ENCODE data around the gene COL7A1. TPM values are rescaled to one million over a fixed set of nuclear protein-coding genes. Genes with fewer than 3 reads are reported as not detected.
A peak's percentile ranks its signal among the peaks of the same experiment; 100 is the strongest.

The COL7A1 gene
- total and polyA plus RNA-seq, 2 of the 13 experiments (the other 11 are each of a cell fraction or from before 2014, with no cell fraction given) = 2.7 to 11.7 TPM

GRCh38 chr3:48581621-48582481, 13.3 kb downstream of the COL7A1 start (continued):
- TF ChIP-seq NR2F6 (IDR thresholded peaks at IDR 0.05) (0 out of 2 replicates have a peak, but pooled peaks have one; percentile 28), NR2F6 (CRISPR knock-in tag; IDR thresholded peaks at IDR 0.05) (no peak)

GRCh38 chr3:48576647-48577046, 18.5 kb downstream of the COL7A1 start:
- ChIA-PET POLR2A (interaction anchor here (1.1 kb wide), 1 partner anchor 20 kb away, joined by 3 read pairs; the partner anchor contains the start of gene PFKFB4), CTCF (ENCODE audit: low intra/inter-chr PET ratio, low total read pairs) (no interaction called here)
- Histone ChIP-seq H3K9me3 (ENCODE audit: low read length) (no peaks in the 10 kb centered on the region), H4K20me1 (ENCODE audit: insufficient read depth, low read length) (no peaks in the 10 kb centered on the region), H2AFZ (ENCODE audit: low read length) (no peak overlapping the region), H3K4me3 (replicated peaks in 1 of 3; ENCODE audit: insufficient read depth in 1 of 3, low read depth in 2 of 3, low read length in 3 of 3) (no peak overlapping the region), H3K36me3 (replicated peaks in 1 of 2; ENCODE audit: control insufficient read depth in 1 of 2, insufficient read depth in 2 of 2, low read length in 2 of 2) (no peaks in the 10 kb centered on the region; a peak in 1 of 5 replicates), H3K4me2 (ENCODE audit: low read depth, low read length) (no peak overlapping the region), H3K4me1 (ENCODE audit: insufficient read depth, low read length) (peaks cover 37% of the 10 kb centered on the region), H3K27ac (ENCODE audit: extremely low read length, insufficient read depth, low read length) (no peak overlapping the region), H3K79me2 (ENCODE audit: insufficient read depth, low read length) (no peaks in the 10 kb centered on the region), H3K9ac (ENCODE audit: insufficient read depth, low read depth, low read length) (no peak overlapping the region), H3K27me3 (ENCODE audit: control insufficient read depth in 1 of 2, insufficient read depth in 2 of 2, low read length in 2 of 2) (no peaks in the 10 kb centered on the region)
- ATAC-seq = no peak
- intact Hi-C loops (cut with micrococcal nuclease; ENCODE audit: unreplicated experiment) = no loop called here
- no peak for TF ChIP-seq ZNF337 (CRISPR knock-in tag; IDR thresholded peaks at IDR 0.05; ENCODE audit: borderline replicate concordance, low read depth)
- no TSS peak for BruUV-seq (replicated peaks)
- WGBS (ENCODE audit: low lambda C conversion rate) = 49% methylated on average over 2 of the region's 4 CpGs
- no peak for FAIRE-seq
- DNase-seq (ENCODE audit: low spot score) = no peak
- in situ Hi-C loops (cut with HindIII; ENCODE audit: extremely low pct_ligation_motif_present, low pct_unique_long_range_greater_than_20kb) = no loop called here

- no peaks in the 10 kb centered on the region for H3K27me3 ChIP-seq (ENCODE audit: control insufficient read depth in 1 of 2, insufficient read depth in 2 of 2, low read length in 2 of 2)
- ATAC-seq (no peak), FAIRE-seq (no peak), DNase-seq (ENCODE audit: low spot score) (no peak)
- H3K36me3 ChIP-seq (replicated peaks in 1 of 2; ENCODE audit: control insufficient read depth in 1 of 2, insufficient read depth in 2 of 2, low read length in 2 of 2) = no peaks in the 10 kb centered on the region; a peak in 1 of 5 replicates
- in situ Hi-C loops (cut with HindIII; ENCODE audit: extremely low pct_ligation_motif_present, low pct_unique_long_range_greater_than_20kb) (no loop called here), intact Hi-C loops (cut with micrococcal nuclease; ENCODE audit: unreplicated experiment) (no loop called here)
- no peaks in the 10 kb centered on the region for H4K20me1 ChIP-seq (ENCODE audit: insufficient read depth, low read length)
- H3K4me3 ChIP-seq (replicated peaks in 1 of 3; ENCODE audit: insufficient read depth in 1 of 3, low read depth in 2 of 3, low read length in 3 of 3) = no peak overlapping the region
- H3K4me1 ChIP-seq (ENCODE audit: insufficient read depth, low read length) = peaks cover 42% of the 10 kb centered on the region
- WGBS (ENCODE audit: low lambda C conversion rate) = 52% methylated on average over 4 of the region's 17 CpGs
- CTCF ChIA-PET (ENCODE audit: low intra/inter-chr PET ratio, low total read pairs) = no interaction called here
- BruUV-seq (replicated peaks) = no TSS peak
- H3K79me2 ChIP-seq (ENCODE audit: insufficient read depth, low read length) = no peaks in the 10 kb centered on the region
- H2AFZ ChIP-seq (ENCODE audit: low read length) = no peak overlapping the region
- no peak overlapping the region for H3K27ac ChIP-seq (ENCODE audit: extremely low read length, insufficient read depth, low read length)
- POLR2A ChIA-PET = no interaction called here
- H3K9me3 ChIP-seq (ENCODE audit: low read length) = no peaks in the 10 kb centered on the region
- no peak overlapping the region for H3K4me2 ChIP-seq (ENCODE audit: low read depth, low read length)
- no peak overlapping the region for H3K9ac ChIP-seq (ENCODE audit: insufficient read depth, low read depth, low read length)
- TF ChIP-seq EP300 (IDR thresholded peaks at IDR 0.05; ENCODE audit: low read depth in 2 of 2, low read length in 2 of 2) = no peak
- TF ChIP-seq EP300 (CRISPR knock-in tag; IDR thresholded peaks at IDR 0.05; ENCODE audit: borderline replicate concordance) = no peak
- TF ChIP-seq TAF1 (CRISPR knock-in tag; IDR thresholded peaks at IDR 0.05) = no peak
- TF ChIP-seq ISX (CRISPR knock-in tag; conservative IDR thresholded peaks at IDR 0.05) = no peak
- no peak for TF ChIP-seq ETV5 (CRISPR knock-in tag; IDR thresholded peaks at IDR 0.05; ENCODE audit: borderline replicate concordance)
- no peak for TF ChIP-seq ZNF558 (CRISPR knock-in tag; IDR thresholded peaks at IDR 0.05; ENCODE audit: borderline replicate concordance)
- no peak for TF ChIP-seq RARG (CRISPR knock-in tag; IDR thresholded peaks at IDR 0.05; ENCODE audit: low read depth)
- TF ChIP-seq ZNF639 (CRISPR knock-in tag; conservative IDR thresholded peaks at IDR 0.05) = no peak
- TF ChIP-seq ZNF883 (CRISPR knock-in tag; IDR thresholded peaks at IDR 0.05; ENCODE audit: not compliant biosample characterization) = no peak
- no peak for TF ChIP-seq ZBTB20 (CRISPR knock-in tag; IDR thresholded peaks at IDR 0.05; ENCODE audit: borderline replicate concordance, low read depth)
- no peak for TF ChIP-seq BRCA1 (CRISPR knock-in tag; IDR thresholded peaks at IDR 0.05)
- no peak for TF ChIP-seq SRSF1 (optimal IDR thresholded peaks at IDR 0.05; ENCODE audit: low read depth, low read length)
Observed at GRCh38 chr3:48575366-48575765, 19.8 kb downstream of the COL7A1 start.

Measured in HepG2 (cell line).